Stomach (tissue), 9 donors: Measurements from ENCODE around the gene HSPG2. TPM values are rescaled to one million over a fixed set of nuclear protein-coding genes. Genes with fewer than 3 reads are reported as not detected.
A peak's percentile ranks its signal among the peaks of the same experiment; 100 is the strongest.

Experiments used
- DNase-seq, 2 donors: peaks; one replicate each; pipeline versions ENCODE4 v3.0.0 to v3.0.0-alpha.2; 2013 to 2019
- H3K27ac ChIP-seq, 5 donors: fragments of 200-600 bp in 4 of 5; sonication (generic) in 4 of 5; one replicate each; pipeline ENCODE4 v1.5.1; 2013 to 2019; ENCODE audit warnings: mild to moderate bottlenecking in 1 of 5, moderate library complexity in 1 of 5
- H3K27me3 ChIP-seq, 3 donors: fragments of 200-600 bp; sonication (generic); one replicate each; pipeline ENCODE4 v1.5.1; 2017 to 2019; ENCODE audit warnings: mixed run types in 1 of 3
- H3K36me3 ChIP-seq, 4 donors: fragments of 200-600 bp; sonication (generic); 1 replicate in 3 of 4; 2 replicates in 1 of 4; pipeline ENCODE4 v1.5.1; 2016 to 2019
- H3K4me1 ChIP-seq, 4 donors: fragments of 200-600 bp; sonication (generic); one replicate each; pipeline ENCODE4 v1.5.1; 2016 to 2019
- H3K4me3 ChIP-seq, 4 donors: fragments of 200-600 bp; sonication (generic) in 3 of 4; one replicate each; pipeline ENCODE4 v1.5.1; 2016 to 2019; ENCODE audit warnings: mild to moderate bottlenecking in 1 of 4
- H3K9me3 ChIP-seq, 4 donors: fragments of 200-600 bp; sonication (generic); one replicate each; pipeline ENCODE4 v1.5.1; 2016 to 2019
- EP300 ChIP-seq: sonication (generic); formaldehyde crosslinking; IDR thresholded peaks from one replicate; pipeline ENCODE4 v1.6.1; 2017; ENCODE audit warnings: antibody characterized with exemption
- POLR2A ChIP-seq, 4 donors: fragments of 450-650 bp; IDR thresholded peaks; one replicate each; pipeline ENCODE4 v1.6.1; 2016; ENCODE audit warnings: antibody characterized with exemption in 4 of 4, control low read depth in 2 of 4, mild to moderate bottlenecking in 1 of 4, moderate library complexity in 1 of 4
- POLR2AphosphoS5 ChIP-seq, 3 donors: sonication (generic); formaldehyde crosslinking; IDR thresholded peaks; one replicate each; pipeline ENCODE4 v1.6.1; 2016; ENCODE audit warnings: antibody characterized with exemption in 3 of 3
- WGBS, 5 donors: extraction: QIAGEN DNeasy Blood & Tissue Kit in 3 of 5; methylation state at CpG; one replicate each; pipeline versions ENCODE4 v1.1.5 to v1.1.7; 2013 to 2018; 5-methylcytosine and 5-hydroxymethylcytosine counted together
- intact Hi-C: fragments of 100-400 bp; cut with DNase I; formaldehyde crosslinking; loops from one replicate; pipeline ENCODE4 v1.15.1; 2023; ENCODE audit warnings: low total_unique reads
- polyA plus RNA-seq, 3 donors: library from polyadenylated mRNA; stranded (reverse); fragments of 200-250 nt; gene quantifications; one replicate each; pipeline ENCODE4 v1.2.3, GENCODE V29; 2013
- total RNA-seq, 5 donors: library from RNA; depleted of rRNA; stranded (reverse); fragments of >200 nt; gene quantifications; one replicate each; pipeline versions ENCODE4 v1.1.0 to v1.2.3, GENCODE V29; 2014 to 2016
- TF ChIP-seq, protein P1 (sequence below), 7 experiments: fragments of 450-650 bp in 4 of 7; fragments of 200-600 bp in 3 of 7; sonication (generic) in 3 of 7; IDR thresholded peaks; one replicate each; pipeline ENCODE4 v1.5.1; 2016 to 2019; ENCODE audit warnings: antibody characterized with exemption in 7 of 7, control low read depth in 2 of 7, mild to moderate bottlenecking in 1 of 7
- donor health status: healthy with polysubstance abuse.
- donor health status: Bipolar disorder and iron deficiency.
- donor health status: healthy.

The HSPG2 gene
- total and polyA plus RNA-seq, 8 donors: 21.7 to 504 (median 133) TPM

DNA sequence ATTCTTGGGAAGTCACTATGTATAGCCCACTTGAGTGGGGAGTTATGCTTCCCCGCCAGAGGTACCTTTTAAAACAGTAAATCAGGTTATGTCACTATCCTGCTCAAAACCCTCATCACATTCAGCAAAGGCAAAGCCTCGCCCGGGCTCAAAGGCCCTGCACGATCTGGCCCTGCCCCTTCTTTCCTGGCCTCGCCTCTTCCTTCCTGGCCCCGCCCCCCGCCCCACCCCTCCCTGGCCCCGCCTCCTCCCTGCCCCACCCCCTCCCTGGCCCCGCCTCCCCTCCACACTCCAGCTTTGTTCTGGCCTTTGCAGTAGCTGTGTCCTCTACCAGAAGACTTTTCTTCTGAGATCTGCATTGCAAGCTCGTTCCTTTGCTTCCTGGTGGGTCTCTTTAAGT lies 118.5 kb downstream of the HSPG2 start:
- H3K9me3 ChIP-seq: no peaks in the 10 kb centered on the region
- WGBS, 5 donors: 15 to 26% (median 20%) methylated on average over 8 to 10 of the region's 10 CpGs
- peaks cover 0 to 32% (median 14%) of the 10 kb centered on the region in 4 donors for H3K4me1 ChIP-seq
- DNase-seq: peak; percentile 60
- peaks cover 0 to 12% (median 8%) of the 10 kb centered on the region in 3 donors for H3K27me3 ChIP-seq
- no peak for TF ChIP-seq POLR2A (IDR thresholded peaks at IDR 0.05)
- no peak for TF ChIP-seq EP300
- peaks cover 31 to 33% (median 32%) of the 10 kb centered on the region in 4 donors for H3K36me3 ChIP-seq
- intact Hi-C loops: no loop called here
- H3K27ac ChIP-seq: peak overlapping the region in 1 of 5 donors; percentile 34
- no peak overlapping the region for H3K4me3 ChIP-seq

DNA sequence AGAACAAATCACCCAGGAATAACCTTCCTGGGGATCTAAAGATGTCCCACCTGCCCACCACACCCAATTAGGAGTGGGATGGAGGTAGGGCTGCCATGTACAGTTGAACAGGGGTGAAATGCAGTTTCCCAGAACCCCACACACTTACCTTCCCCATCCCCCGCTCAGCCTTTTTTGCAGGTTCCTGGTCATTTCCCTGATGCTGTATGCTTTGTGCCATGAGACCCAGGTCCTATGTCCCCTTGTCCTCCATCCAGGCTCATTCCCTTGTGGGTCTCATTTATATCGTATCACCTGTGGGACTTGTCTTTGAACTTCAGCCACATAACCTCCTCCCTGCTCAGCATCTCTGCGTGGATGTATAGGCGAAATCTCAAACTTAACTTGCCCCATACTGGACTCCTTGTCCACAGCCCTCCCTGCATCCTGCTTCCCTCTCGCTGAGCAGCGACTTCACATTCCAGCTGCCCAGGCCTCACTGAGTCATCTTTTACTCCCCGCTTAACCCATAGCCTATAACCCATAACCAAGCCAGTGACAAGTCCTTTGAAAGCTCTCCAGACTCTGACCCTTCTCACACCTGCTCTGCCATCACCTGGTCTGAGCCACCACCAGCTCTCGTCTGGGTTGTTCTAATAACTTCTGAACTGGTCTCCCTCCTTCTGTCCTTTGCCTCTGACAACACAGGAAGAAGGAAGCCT lies 120.4 kb downstream of the HSPG2 start:
- Histone ChIP-seq H3K27me3 (peaks cover 0 to 20% (median 9%) of the 10 kb centered on the region in 3 donors), H3K9me3 (no peaks in the 10 kb centered on the region), H3K27ac (no peak overlapping the region), H3K36me3 (peaks cover 13 to 14% (median 13%) of the 10 kb centered on the region in 4 donors), H3K4me1 (peaks cover 0 to 35% (median 19%) of the 10 kb centered on the region in 4 donors), H3K4me3 (no peak overlapping the region)
- DNase-seq: no peak
- intact Hi-C loops: no loop called here
- TF ChIP-seq POLR2AphosphoS5 (IDR thresholded peaks at IDR 0.05) (no peak), EP300 (no peak), POLR2A (IDR thresholded peaks at IDR 0.05) (no peak)
- TF ChIP-seq, protein P1, sequence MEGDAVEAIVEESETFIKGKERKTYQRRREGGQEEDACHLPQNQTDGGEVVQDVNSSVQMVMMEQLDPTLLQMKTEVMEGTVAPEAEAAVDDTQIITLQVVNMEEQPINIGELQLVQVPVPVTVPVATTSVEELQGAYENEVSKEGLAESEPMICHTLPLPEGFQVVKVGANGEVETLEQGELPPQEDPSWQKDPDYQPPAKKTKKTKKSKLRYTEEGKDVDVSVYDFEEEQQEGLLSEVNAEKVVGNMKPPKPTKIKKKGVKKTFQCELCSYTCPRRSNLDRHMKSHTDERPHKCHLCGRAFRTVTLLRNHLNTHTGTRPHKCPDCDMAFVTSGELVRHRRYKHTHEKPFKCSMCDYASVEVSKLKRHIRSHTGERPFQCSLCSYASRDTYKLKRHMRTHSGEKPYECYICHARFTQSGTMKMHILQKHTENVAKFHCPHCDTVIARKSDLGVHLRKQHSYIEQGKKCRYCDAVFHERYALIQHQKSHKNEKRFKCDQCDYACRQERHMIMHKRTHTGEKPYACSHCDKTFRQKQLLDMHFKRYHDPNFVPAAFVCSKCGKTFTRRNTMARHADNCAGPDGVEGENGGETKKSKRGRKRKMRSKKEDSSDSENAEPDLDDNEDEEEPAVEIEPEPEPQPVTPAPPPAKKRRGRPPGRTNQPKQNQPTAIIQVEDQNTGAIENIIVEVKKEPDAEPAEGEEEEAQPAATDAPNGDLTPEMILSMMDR (IDR thresholded peaks at IDR 0.05): no peak
- 73 to 87% (median 85%) methylated on average over 8 of the region's 8 CpGs for WGBS, 5 donors

DNA sequence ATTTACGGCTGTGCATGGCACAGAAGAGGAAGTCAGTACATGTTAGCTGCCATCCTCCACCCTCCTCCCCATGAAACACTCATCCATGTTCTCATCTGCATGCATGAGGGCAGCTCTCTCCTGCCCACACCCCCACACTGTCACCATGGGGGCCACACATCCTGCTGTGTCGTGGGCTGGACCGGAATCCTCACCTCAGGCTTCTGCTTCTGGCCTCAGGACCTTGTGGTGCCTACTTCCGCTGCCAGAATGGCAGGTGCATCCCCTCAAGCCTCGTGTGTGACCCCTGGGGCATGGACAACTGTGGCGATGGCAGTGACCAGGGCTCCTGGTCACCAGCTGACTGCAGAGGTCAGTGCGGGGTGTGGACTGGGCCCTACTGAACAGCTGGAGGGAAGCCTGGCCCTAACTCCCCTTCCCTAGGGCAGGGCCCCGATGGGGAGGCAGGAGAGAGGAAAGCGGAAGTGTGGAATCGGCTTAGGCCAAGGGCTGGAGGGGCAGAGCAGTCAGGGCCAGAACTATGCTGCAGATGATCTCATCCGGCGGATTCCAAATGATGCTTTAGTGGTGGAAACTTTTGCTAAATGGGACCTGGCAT lies 121.3 kb downstream of the HSPG2 start:
- peak in 1 of 2 donors; percentile 59 for DNase-seq
- Histone ChIP-seq H3K4me1 (peaks cover 0 to 38% (median 22%) of the 10 kb centered on the region in 4 donors), H3K4me3 (no peak overlapping the region), H3K36me3 (peaks cover 4 to 5% (median 4%) of the 10 kb centered on the region in 4 donors), H3K27me3 (peaks cover 0 to 20% (median 9%) of the 10 kb centered on the region in 3 donors), H3K9me3 (no peaks in the 10 kb centered on the region), H3K27ac (peak overlapping the region in 2 of 5 donors; percentile 14 to 40)
- whole genome bisulfite sequencing, 5 donors: 70 to 81% (median 78%) methylated on average over 12 of the region's 12 CpGs
- intact Hi-C loops: no loop called here
- TF ChIP-seq EP300: no peak
- TF ChIP-seq, protein P1 (IDR thresholded peaks at IDR 0.05): no peak
- no peak for TF ChIP-seq POLR2AphosphoS5 (IDR thresholded peaks at IDR 0.05)
- no peak for TF ChIP-seq POLR2A (IDR thresholded peaks at IDR 0.05)

DNA sequence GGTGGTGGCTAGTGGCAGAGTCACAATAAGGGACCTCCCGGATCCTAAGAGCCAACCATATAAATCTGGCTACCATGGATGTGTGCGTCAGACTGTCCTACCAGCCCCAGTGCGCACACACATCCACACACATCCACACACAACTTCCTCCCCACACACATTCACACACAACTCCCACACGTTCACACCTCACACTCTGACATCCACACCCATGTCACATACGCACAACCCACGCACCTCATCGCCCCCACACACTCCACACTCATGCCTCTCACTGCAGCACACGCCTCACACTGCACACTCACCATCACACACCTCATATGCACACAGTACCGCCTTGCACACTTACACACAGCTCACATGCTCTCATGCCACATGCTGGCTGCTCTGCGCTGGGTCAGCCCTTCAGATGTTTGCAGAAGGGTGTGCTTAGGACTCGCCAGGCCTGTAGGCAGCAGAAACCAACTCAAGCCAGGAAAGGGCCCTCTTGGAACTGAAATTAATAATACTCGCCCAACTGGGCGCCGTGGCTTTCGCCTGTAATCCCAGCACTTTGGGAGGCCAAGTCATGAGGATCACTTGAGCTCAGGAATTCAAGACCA lies 122.0 kb downstream of the HSPG2 start:
- intact Hi-C loops: no loop called here
- DNase-seq: peak; percentile 51 to 59
- peak overlapping the region in 1 of 4 donors; percentile 39 for H3K4me3 ChIP-seq
- TF ChIP-seq, protein P1 (IDR thresholded peaks at IDR 0.05): no peak
- TF ChIP-seq POLR2AphosphoS5 (IDR thresholded peaks at IDR 0.05): no peak
- TF ChIP-seq POLR2A (IDR thresholded peaks at IDR 0.05): no peak
- TF ChIP-seq EP300: no peak
- no peaks in the 10 kb centered on the region for H3K9me3 ChIP-seq
- 64 to 79% (median 69%) methylated on average over 15 of the region's 15 CpGs for WGBS, 5 donors
- H3K4me1 ChIP-seq: peaks cover 0 to 43% (median 22%) of the 10 kb centered on the region in 4 donors
- H3K36me3 ChIP-seq: no peaks in the 10 kb centered on the region
- H3K27me3 ChIP-seq: peaks cover 0 to 20% (median 9%) of the 10 kb centered on the region in 3 donors
- peak overlapping the region in 3 of 5 donors; percentile 14 to 40 (median 14) for H3K27ac ChIP-seq
